Measurements from ENCODE around the gene ASAP3. TPM values are rescaled to one million over a fixed set of nuclear protein-coding genes. Genes with fewer than 3 reads are reported as not detected.

The ASAP3 gene
- total and polyA plus RNA-seq, 2 donors (not counting 3 experiments of a cell fraction or from before 2014, with no cell fraction given): 12.5 to 14.2 TPM

DNA sequence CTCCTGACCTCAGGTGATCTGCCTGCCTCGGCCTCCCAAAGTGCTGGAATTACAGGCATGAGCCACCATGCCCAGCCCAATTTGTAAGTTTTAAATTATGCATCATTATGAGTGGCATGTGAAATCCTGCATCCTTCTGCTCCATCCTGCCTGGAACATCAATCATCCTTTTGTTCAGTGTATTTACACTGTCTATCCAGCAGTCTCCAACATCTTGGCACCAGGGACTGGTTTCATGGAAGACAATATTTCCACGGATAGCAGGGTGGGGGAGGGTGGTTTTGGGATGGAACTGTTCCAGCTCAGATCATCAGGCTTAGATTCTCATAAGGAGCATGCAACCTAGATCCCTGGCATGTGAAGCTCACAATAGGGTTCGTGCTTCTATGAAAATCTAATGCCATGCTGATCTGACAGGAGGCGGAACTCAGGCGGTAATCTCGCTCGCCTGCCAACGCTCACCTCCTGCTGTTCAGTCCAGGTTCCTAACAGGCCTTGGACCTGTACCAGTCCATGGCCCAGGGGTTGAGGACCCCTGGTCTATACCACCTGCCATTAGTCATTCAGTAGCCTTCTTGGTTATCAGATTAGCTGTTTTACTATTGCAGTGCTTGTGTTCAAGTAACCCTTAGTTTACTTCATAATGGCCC is 37.2 kb downstream of the ASAP3 start:
- Histone ChIP-seq H2AFZ (ENCODE audit: low read depth, low read length) (no peak overlapping the region), H3K9ac (replicated peaks; ENCODE audit: extremely low read depth, insufficient read depth, low read length) (no peak overlapping the region), H3K4me3 (replicated peaks in 1 of 3; ENCODE audit: insufficient read depth in 1 of 3, low read depth in 1 of 3, low read length in 3 of 3) (no peak overlapping the region), H3K27ac (ENCODE audit: insufficient read depth, low read depth, low read length) (no peak overlapping the region), H3K9me1 (replicated peaks; ENCODE audit: control insufficient read depth, extremely low read depth, insufficient read depth, low read length) (no peaks in the 10 kb centered on the region), H3K4me1 (ENCODE audit: control insufficient read depth, extremely low read depth, insufficient read depth, low read length) (no peaks in the 10 kb centered on the region), H3K9me3 (replicated peaks; ENCODE audit: control insufficient read depth, insufficient read depth, low read length) (no peaks in the 10 kb centered on the region), H3K27me3 (ENCODE audit: control insufficient read depth in 2 of 2, insufficient read depth in 2 of 2, low read length in 2 of 2) (no peaks in the 10 kb centered on the region), H3K79me2 (ENCODE audit: control insufficient read depth, insufficient read depth, low read length) (no peaks in the 10 kb centered on the region), H3K36me3 (ENCODE audit: control insufficient read depth in 2 of 2, extremely low read depth in 1 of 2, insufficient read depth in 2 of 2, low read length in 2 of 2) (no peaks in the 10 kb centered on the region), H3K4me2 (ENCODE audit: insufficient read depth, low read length) (no peak overlapping the region), H4K20me1 (replicated peaks; ENCODE audit: control insufficient read depth, extremely low read depth, insufficient read depth, low read length) (no peaks in the 10 kb centered on the region)
- no peak for FAIRE-seq
- TF ChIP-seq, protein P1, sequence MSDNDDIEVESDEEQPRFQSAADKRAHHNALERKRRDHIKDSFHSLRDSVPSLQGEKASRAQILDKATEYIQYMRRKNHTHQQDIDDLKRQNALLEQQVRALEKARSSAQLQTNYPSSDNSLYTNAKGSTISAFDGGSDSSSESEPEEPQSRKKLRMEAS (IDR thresholded peaks at IDR 0.05; ENCODE audit: insufficient read depth, insufficient read length): no peak
- TF ChIP-seq POLR2AphosphoS5 (IDR thresholded peaks at IDR 0.05; ENCODE audit: insufficient read depth, low read depth, low read length) (no peak), MYC (IDR thresholded peaks at IDR 0.05; ENCODE audit: low read depth, low read length) (no peak), JUN (IDR thresholded peaks at IDR 0.05; ENCODE audit: borderline replicate concordance, insufficient read depth, insufficient read length, low read depth) (no peak), EZH2 (IDR thresholded peaks at IDR 0.05; ENCODE audit: borderline replicate concordance, low read depth, low read length, severe bottlenecking) (no peak), FOS (IDR thresholded peaks at IDR 0.05; ENCODE audit: borderline replicate concordance, insufficient read depth, low read length) (no peak), GATA2 (IDR thresholded peaks at IDR 0.05; ENCODE audit: insufficient read depth, insufficient read length, low read depth, low read length) (no peak), POLR2A (IDR thresholded peaks at IDR 0.05; ENCODE audit: low read depth, low read length) (no peak), CTCF (IDR thresholded peaks at IDR 0.05; ENCODE audit: extremely low read depth in 1 of 2, insufficient read depth in 1 of 2, low read depth in 1 of 2, low read length in 2 of 2) (no peak)
- ChIA-PET POLR2A (no interaction called here), CTCF (interaction anchor here (1.0 to 1.7 kb wide), 2 partner anchors 50 to 458 kb away, joined by 3 to 4 read pairs; no protein-coding TSS in a partner anchor)
- intact Hi-C loops (cut with micrococcal nuclease): no loop called here
- DNase-seq (ENCODE audit: low read depth, low spot score): no peak
- no TSS peak for BruUV-seq (replicated peaks)
- dilution Hi-C loops (cut with MboI; ENCODE audit: extremely low pct_ligation_motif_present, low sequenced_read_pairs): no loop called here

Measured in endothelial cell of umbilical vein (primary cell).